B cell (primary cell): ENCODE data around the gene C2orf78. TPM values are rescaled to one million over a fixed set of nuclear protein-coding genes. Genes with fewer than 3 reads are reported as not detected.

Experiments
- ATAC-seq: fragments of 200-7000 bp; cut with Tn5 transposase; one replicate; pipeline ENCODE4 v1.10.0; 2021; ENCODE audit warnings: low read depth, mild to moderate bottlenecking, moderate number of reproducible peaks, moderate library complexity
- CTCF ChIA-PET: fragments of 350-600 bp; sonication (Branson Sonifier 250); formaldehyde crosslinking; loops from one replicate; lab custom pipeline; 2021; ENCODE audit warnings: antibody characterized with exemption, inconsistent platforms; lab: Charles Lee
- POLR2A ChIA-PET: fragments of 350-600 bp; sonication (Branson Sonifier 250); formaldehyde crosslinking; loops from one replicate; lab custom pipeline; 2021; ENCODE audit warnings: antibody characterized with exemption; lab: Charles Lee
- DNase-seq: peaks from one replicate; pipeline ENCODE4 v3.0.0; 2013
- H2AFZ ChIP-seq: 2 replicates; pipeline ENCODE4 v1.6.1; 2012; ENCODE audit warnings: mild to moderate bottlenecking, low read depth, low read length; ENCODE audit not compliant: insufficient read depth, poor library complexity, severe bottlenecking
- H3K27ac ChIP-seq, 2 donors: 1 replicate in 1 of 2; 2 replicates in 1 of 2; pipeline ENCODE4 v1.5.1; 2012 to 2013; ENCODE audit warnings: low read length in 2 of 2, mild to moderate bottlenecking in 2 of 2, moderate library complexity in 1 of 2
- H3K27me3 ChIP-seq, 4 experiments: fragments of 200-600 bp in 1 of 4; sonication (generic) in 1 of 4; replicated peaks in 1 of 4; 1 replicate in 2 of 4; 2 replicates in 2 of 4; pipeline versions ENCODE4 v1.6.1 to v1.7.0; 2013 to 2016; ENCODE audit warnings: low read length in 3 of 4, mild to moderate bottlenecking in 2 of 4, mixed read lengths in 1 of 4, moderate library complexity in 1 of 4; ENCODE audit not compliant: insufficient read depth in 4 of 4, control insufficient read depth in 3 of 4; ENCODE audit errors: control extremely low read depth in 1 of 4
- H3K36me3 ChIP-seq, 2 experiments: replicated peaks in 1 of 2; 1 replicate in 1 of 2; 2 replicates in 1 of 2; pipeline versions ENCODE4 v1.6.1 to v1.7.1; 2013; ENCODE audit warnings: low read length in 1 of 2; ENCODE audit not compliant: insufficient read depth in 2 of 2, control insufficient read depth in 1 of 2; ENCODE audit errors: control extremely low read depth in 1 of 2, extremely low read depth in 1 of 2
- H3K4me1 ChIP-seq, 2 donors: fragments of 200-600 bp in 1 of 2; sonication (generic) in 1 of 2; 1 replicate in 1 of 2; 2 replicates in 1 of 2; pipeline versions ENCODE4 v1.5.1 to v1.6.1; 2013 to 2017; ENCODE audit warnings: low read length in 2 of 2; ENCODE audit not compliant: control insufficient read depth in 2 of 2, insufficient read depth in 2 of 2
- H3K4me2 ChIP-seq: replicated peaks from 2 replicates; pipeline ENCODE3; 2012; ENCODE audit warnings: mild to moderate bottlenecking, low read depth, low read length; ENCODE audit not compliant: poor library complexity, severe bottlenecking
- H3K4me3 ChIP-seq, 5 experiments: fragments of 200-600 bp in 1 of 5; sonication (generic) in 1 of 5; 1 replicate in 3 of 5; 2 replicates in 2 of 5; pipeline versions ENCODE4 v1.5.1 to v1.7.0; 2011 to 2016; ENCODE audit warnings: low read length in 4 of 5, mild to moderate bottlenecking in 4 of 5, low read depth in 2 of 5, control low read depth in 1 of 5, moderate library complexity in 1 of 5; ENCODE audit not compliant: insufficient read depth in 1 of 5; ENCODE audit errors: control extremely low read depth in 1 of 5, extremely low read depth in 1 of 5
- H3K79me2 ChIP-seq: fragments of 200-600 bp; sonication (generic); one replicate; pipeline ENCODE4 v1.6.0; 2016; ENCODE audit warnings: low read length; ENCODE audit not compliant: control insufficient read depth, insufficient read depth
- H3K9ac ChIP-seq: fragments of 200-600 bp; sonication (generic); 2 replicates; pipeline ENCODE4 v1.6.1; 2017; ENCODE audit warnings: mild to moderate bottlenecking, low read length, moderate library complexity
- H3K9me3 ChIP-seq, 3 donors: one replicate each; pipeline versions ENCODE4 v1.6.1 to v1.7.1; 2013; ENCODE audit warnings: low read length in 2 of 3; ENCODE audit not compliant: control insufficient read depth in 2 of 3, insufficient read depth in 1 of 3; ENCODE audit errors: control extremely low read depth in 1 of 3
- H4K20me1 ChIP-seq: 2 replicates; pipeline ENCODE4 v1.6.0; 2012; ENCODE audit warnings: mild to moderate bottlenecking, low read length; ENCODE audit not compliant: insufficient read depth, control insufficient read depth, poor library complexity, severe bottlenecking
- H3K27ac Mint-ChIP-seq: one replicate; pipeline ENCODE4 v1.8.0; 2021; ENCODE audit warnings: mixed read lengths
- H3K27me3 Mint-ChIP-seq: one replicate; pipeline ENCODE4 v1.8.0; 2021; ENCODE audit warnings: mixed read lengths
- H3K4me1 Mint-ChIP-seq: one replicate; pipeline ENCODE4 v1.8.0; 2021; ENCODE audit warnings: mixed read lengths
- H3K4me3 Mint-ChIP-seq: one replicate; pipeline ENCODE4 v1.8.0; 2021; ENCODE audit warnings: mixed read lengths
- H3K9me3 Mint-ChIP-seq: one replicate; pipeline ENCODE4 v1.8.0; 2022; ENCODE audit warnings: mixed read lengths; ENCODE audit not compliant: insufficient read depth
- EZH2 ChIP-seq: IDR thresholded peaks from 2 replicates; pipeline ENCODE4 v1.6.1; 2012; ENCODE audit warnings: borderline replicate concordance, low read depth, mild to moderate bottlenecking, moderate library complexity, low read length; ENCODE audit not compliant: insufficient read depth, poor library complexity, severe bottlenecking
- WGBS: methylation state at CpG from one replicate; pipeline ENCODE4 v1.1.5; 2013; ENCODE audit warnings: missing lambda C conversion rate; ENCODE audit not compliant: insufficient coverage; 5-methylcytosine and 5-hydroxymethylcytosine counted together
- intact Hi-C: fragments of 100-400 bp; cut with micrococcal nuclease; formaldehyde crosslinking; loops from one replicate; pipeline ENCODE4 v1.10.0; 2022
- polyA plus RNA-seq: library from polyadenylated mRNA; depleted of rRNA; stranded (reverse); fragments of >200 nt; gene quantifications from 2 replicates; pipeline ENCODE4 v1.2.3, GENCODE V29; 2012
- total RNA-seq, 2 donors: library from RNA; stranded (reverse); fragments of 120-200 nt in 1 of 2; gene quantifications; 1 replicate in 1 of 2; 2 replicates in 1 of 2; pipeline versions ENCODE4 v1.2.3 to v1.2.4, GENCODE V29; 2013 to 2022
- TF ChIP-seq, protein P1 (sequence below): fragments of 200-600 bp; IDR thresholded peaks from one replicate; pipeline ENCODE4 v1.8.0; 2022; ENCODE audit warnings: antibody characterized with exemption, mild to moderate bottlenecking

The C2orf78 gene
- total and polyA plus RNA-seq, 2 donors (not counting 1 experiment from before 2014, with no cell fraction given): not detected

DNA sequence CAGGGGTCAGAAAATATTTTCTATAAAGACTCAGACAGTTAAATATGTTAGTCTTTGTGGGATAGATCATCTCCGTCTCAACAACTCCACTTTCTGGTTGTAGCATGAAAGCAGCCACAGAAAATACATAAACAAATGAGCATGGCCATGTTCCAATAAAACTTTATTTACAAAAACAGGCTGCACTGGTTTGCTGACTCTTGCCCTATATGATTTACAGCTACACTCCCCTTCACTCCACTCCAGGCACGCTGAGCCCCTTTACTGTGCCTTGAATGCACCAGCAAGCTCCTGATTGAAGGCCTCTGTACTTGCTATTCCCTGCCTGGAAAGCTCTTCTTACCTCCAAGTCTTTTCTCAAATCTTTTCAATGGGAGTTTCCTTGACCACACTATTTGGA is 39.0 kb downstream of the C2orf78 start:
- H3K9ac ChIP-seq: no peak overlapping the region
- intact Hi-C loops: no loop called here
- H2AFZ ChIP-seq: no peak overlapping the region
- no peaks in the 10 kb centered on the region for H3K27me3 ChIP-seq
- H3K4me1 ChIP-seq: peaks cover 5 to 8% of the 10 kb centered on the region in 2 donors
- WGBS: 67% methylated on average over 1 of the region's 2 CpGs
- no peak overlapping the region for H3K27ac ChIP-seq
- H3K27ac Mint-ChIP-seq: no peak overlapping the region
- no peaks in the 10 kb centered on the region for H3K27me3 Mint-ChIP-seq
- H3K9me3 ChIP-seq: no peaks in the 10 kb centered on the region
- peaks cover 19% of the 10 kb centered on the region for H3K4me1 Mint-ChIP-seq
- no peaks in the 10 kb centered on the region for H4K20me1 ChIP-seq
- CTCF ChIA-PET: interaction anchor here (0.6 to 9.1 kb wide), 11 partner anchors 10 to 765 kb away, joined by 3 to 191 read pairs (median 6); partner anchors contain the start of genes BOLA3 and MOB1A
- no peaks in the 10 kb centered on the region for H3K36me3 ChIP-seq
- TF ChIP-seq, protein P1, sequence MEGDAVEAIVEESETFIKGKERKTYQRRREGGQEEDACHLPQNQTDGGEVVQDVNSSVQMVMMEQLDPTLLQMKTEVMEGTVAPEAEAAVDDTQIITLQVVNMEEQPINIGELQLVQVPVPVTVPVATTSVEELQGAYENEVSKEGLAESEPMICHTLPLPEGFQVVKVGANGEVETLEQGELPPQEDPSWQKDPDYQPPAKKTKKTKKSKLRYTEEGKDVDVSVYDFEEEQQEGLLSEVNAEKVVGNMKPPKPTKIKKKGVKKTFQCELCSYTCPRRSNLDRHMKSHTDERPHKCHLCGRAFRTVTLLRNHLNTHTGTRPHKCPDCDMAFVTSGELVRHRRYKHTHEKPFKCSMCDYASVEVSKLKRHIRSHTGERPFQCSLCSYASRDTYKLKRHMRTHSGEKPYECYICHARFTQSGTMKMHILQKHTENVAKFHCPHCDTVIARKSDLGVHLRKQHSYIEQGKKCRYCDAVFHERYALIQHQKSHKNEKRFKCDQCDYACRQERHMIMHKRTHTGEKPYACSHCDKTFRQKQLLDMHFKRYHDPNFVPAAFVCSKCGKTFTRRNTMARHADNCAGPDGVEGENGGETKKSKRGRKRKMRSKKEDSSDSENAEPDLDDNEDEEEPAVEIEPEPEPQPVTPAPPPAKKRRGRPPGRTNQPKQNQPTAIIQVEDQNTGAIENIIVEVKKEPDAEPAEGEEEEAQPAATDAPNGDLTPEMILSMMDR: no peak
- TF ChIP-seq EZH2: no peak
- ATAC-seq (no peak), DNase-seq (no peak)
- no peaks in the 10 kb centered on the region for H3K9me3 Mint-ChIP-seq
- peaks cover 20% of the 10 kb centered on the region for H3K79me2 ChIP-seq
- no peak overlapping the region for H3K4me2 ChIP-seq
- POLR2A ChIA-PET: no interaction called here
- no peak overlapping the region for H3K4me3 ChIP-seq
- H3K4me3 Mint-ChIP-seq: no peak overlapping the region

DNA sequence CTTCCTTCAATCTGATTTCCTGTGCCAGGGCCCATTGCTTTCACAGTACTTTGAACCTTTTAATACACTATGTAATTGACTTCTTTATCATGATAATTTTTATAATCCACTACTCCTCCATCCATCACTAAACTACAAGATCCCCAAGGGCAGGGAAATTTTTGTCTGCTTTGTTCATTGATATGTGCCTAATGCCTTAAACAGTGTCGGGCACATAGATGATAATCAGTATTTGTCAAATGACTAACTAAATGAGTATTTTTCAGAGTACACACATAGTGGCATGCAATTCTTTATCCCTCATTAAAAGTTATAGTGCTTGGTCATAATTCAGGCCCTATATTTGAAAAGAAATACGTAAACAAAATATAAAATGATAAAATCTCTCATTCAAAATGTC is 39.4 kb downstream of the C2orf78 start:
- ChIA-PET CTCF (interaction anchor here (0.7 to 9.1 kb wide), 30 partner anchors 10 to 767 kb away, joined by 3 to 191 read pairs (median 5); partner anchors contain the start of genes BOLA3 and INO80B), POLR2A (interaction anchor here (1.1 kb wide), 1 partner anchor 355 kb away, joined by 3 read pairs; no protein-coding TSS in a partner anchor)
- Histone ChIP-seq H2AFZ (no peak overlapping the region), H3K27me3 (no peaks in the 10 kb centered on the region), H3K9me3 (no peaks in the 10 kb centered on the region), H3K4me1 (peaks cover 9 to 12% of the 10 kb centered on the region in 2 donors), H3K9ac (no peak overlapping the region), H3K4me3 (no peak overlapping the region), H3K36me3 (no peaks in the 10 kb centered on the region), H3K4me2 (no peak overlapping the region), H4K20me1 (no peaks in the 10 kb centered on the region), H3K27ac (no peak overlapping the region), H3K79me2 (peaks cover 20% of the 10 kb centered on the region)
- Mint-ChIP-seq H3K4me1 (peaks cover 19% of the 10 kb centered on the region), H3K27ac (no peak overlapping the region), H3K9me3 (no peaks in the 10 kb centered on the region), H3K4me3 (no peak overlapping the region), H3K27me3 (no peaks in the 10 kb centered on the region)
- intact Hi-C loops: no loop called here
- no peak for TF ChIP-seq EZH2
- TF ChIP-seq, protein P1: no peak
- no CpG with 5 or more reads among the region's 2 CpGs for WGBS
- ATAC-seq: no peak
- no peak for DNase-seq
